GM19455 (cell line): ENCODE data around the gene FOXO3.

ENCODE experiments used
- ATAC-seq: cut with Tn5 transposase; IDR thresholded peaks from one replicate; pipeline ENCODE4 v1.9.1; 2021; ENCODE audit not compliant: unreplicated experiment

FOXO3 gene

GRCh38 chr6:108594151-108594550, 33.4 kb downstream of the FOXO3 start:
- no peak for ATAC-seq

GRCh38 chr6:108594640-108595039, 33.9 kb downstream of the FOXO3 start:
- ATAC-seq, result no peak

DNA sequence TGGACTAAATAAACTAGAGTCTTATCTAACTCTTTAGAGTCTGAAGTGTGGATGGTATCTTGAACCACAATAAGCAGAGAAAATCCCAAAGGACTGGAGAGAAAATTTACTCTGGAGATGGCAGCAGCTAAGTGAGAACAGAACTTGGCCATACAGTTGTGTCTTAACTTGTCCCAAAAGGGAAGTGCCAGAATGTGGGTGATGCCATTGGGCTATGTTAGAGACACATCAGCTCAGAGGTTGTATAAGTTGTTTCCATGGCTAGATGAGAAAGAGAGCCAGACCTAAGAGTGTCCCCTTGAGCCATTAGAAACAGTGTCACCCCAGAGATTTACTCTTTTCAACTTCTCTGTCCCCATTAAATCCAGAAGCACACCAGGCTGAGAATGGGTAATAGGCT, 36.2 kb downstream of the FOXO3 start:
- no peak for ATAC-seq

- no peak for ATAC-seq
Observed at GRCh38 chr6:108597572-108598304, 37.0 kb downstream of the FOXO3 start.

- peak; percentile 62 for ATAC-seq
Observed at GRCh38 chr6:108598305-108598863, 37.7 kb downstream of the FOXO3 start.

DNA sequence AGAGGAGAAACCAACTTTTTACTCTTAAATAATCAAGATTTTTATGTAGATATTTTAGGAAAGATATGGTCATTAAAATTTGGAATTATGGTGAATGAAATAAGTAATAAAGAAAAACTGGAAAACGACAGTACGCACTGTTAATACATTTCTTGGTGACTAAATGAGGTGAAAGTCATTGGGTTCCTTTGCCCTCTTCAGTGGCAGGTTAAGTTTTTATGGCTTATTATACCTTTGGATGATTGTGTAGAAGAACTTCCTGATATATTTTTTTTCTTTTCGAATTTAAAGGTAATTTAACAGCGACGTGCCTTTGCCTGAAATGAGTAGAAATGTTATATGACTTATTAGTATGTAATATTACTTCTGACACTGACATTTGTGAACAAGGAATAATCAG, 43.4 kb downstream of the FOXO3 start:
- ATAC-seq, result no peak

DNA sequence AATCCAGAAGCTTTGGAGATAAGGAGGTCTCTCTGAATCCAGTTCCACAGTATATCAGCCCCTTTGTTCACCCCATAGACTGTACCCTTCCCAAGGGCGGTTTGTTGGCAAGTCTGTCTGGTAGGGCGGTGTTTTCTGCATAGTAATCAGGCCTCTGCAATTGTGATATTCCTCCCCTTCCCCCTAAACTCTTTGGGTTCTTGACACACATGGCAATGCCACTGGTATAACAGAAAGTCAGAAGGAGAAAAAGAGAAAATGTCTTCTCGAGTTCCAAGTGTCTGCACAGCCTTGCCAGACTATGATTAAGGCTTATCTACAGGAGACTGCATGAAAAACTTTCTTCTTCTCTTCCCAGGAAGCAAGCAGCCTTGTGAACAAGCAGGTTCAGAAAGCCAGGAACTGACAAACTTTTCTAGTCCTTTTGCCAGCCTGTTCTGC, 45.6 kb downstream of the FOXO3 start:
- ATAC-seq, result no peak

- ATAC-seq, result no peak
Observed at GRCh38 chr6:108608453-108609275, 47.9 kb downstream of the FOXO3 start.

- no peak for ATAC-seq
Observed at GRCh38 chr6:108609276-108609769, 48.6 kb downstream of the FOXO3 start.

- no peak for ATAC-seq
Observed at GRCh38 chr6:108610270-108610839, 49.6 kb downstream of the FOXO3 start.

GRCh38 chr6:108610957-108611586, 50.4 kb downstream of the FOXO3 start:
- no peak for ATAC-seq

GRCh38 chr6:108612852-108613251, 52.1 kb downstream of the FOXO3 start:
- no peak for ATAC-seq

GRCh38 chr6:108616544-108616943, 55.8 kb downstream of the FOXO3 start:
- no peak for ATAC-seq

- no peak for ATAC-seq
Observed at GRCh38 chr6:108616973-108617372, 56.3 kb downstream of the FOXO3 start.

- no peak for ATAC-seq
Observed at GRCh38 chr6:108618623-108619152, 58.0 kb downstream of the FOXO3 start.

DNA sequence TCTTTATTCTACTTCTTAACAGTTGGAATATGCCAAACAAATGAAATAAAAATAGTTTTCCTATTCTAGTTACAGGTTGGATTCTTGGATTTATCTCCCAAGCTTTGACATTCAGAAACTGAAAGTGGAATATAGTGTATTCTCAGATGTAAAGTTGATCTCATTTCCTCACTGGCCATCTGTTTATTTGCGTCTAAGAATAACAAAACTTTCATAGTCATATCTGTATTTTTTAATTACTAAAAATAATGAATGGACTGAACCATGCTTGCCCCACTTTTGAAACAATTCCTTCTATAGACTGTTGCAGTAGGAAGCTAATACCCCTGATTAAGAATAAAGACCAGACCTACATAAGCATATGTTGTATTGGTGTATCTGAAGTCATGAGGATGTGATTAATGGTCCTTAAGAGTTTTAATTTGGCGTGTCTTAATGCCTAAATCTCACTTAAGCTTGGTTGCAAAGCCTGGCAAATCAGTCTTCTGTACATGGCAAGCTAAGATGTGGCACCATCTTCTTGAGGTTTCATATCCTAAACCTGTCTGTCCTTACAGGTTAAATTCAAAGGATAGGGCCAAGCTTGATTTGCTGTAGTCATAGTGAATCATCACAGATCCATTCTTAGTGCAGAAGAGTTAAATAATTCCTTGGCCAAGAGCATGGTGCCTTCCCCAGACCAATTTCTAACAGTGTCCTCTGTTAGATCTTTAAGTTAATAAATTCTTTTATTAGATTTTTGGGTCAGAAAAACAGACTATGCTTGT, 58.9 kb downstream of the FOXO3 start:
- no peak for ATAC-seq

- no peak for ATAC-seq
Observed at GRCh38 chr6:108621117-108621516, 60.4 kb downstream of the FOXO3 start.

GRCh38 chr6:108622641-108623298, 62.1 kb downstream of the FOXO3 start:
- no peak for ATAC-seq

- no peak for ATAC-seq
Observed at GRCh38 chr6:108623995-108624394, 63.3 kb downstream of the FOXO3 start.
